H1 (cell line): ENCODE measurements around the gene TUG1. TPM values are rescaled to one million over a fixed set of nuclear protein-coding genes. Genes with fewer than 3 reads are reported as not detected.

Experiments
- CTCF ChIA-PET: fragments of 300-600 bp; sonication (Branson Sonifier 250); formaldehyde crosslinking; loops from one replicate; lab custom pipeline; 2021; ENCODE audit not compliant: partially characterized antibody; lab: Charles Lee
- POLR2A ChIA-PET: fragments of 300-600 bp; sonication (Branson Sonifier 250); formaldehyde crosslinking; loops from one replicate; lab custom pipeline; 2021; ENCODE audit warnings: inconsistent platforms; ENCODE audit not compliant: partially characterized antibody; lab: Charles Lee
- DNase-seq, 2 experiments: peaks; one replicate each; pipeline versions ENCODE4 v3.0.0 to v3.0.0-alpha.2; 2010 to 2022; ENCODE audit warnings: low spot score in 2 of 2, low read depth in 1 of 2, mixed read lengths in 1 of 2
- FAIRE-seq: peaks from 2 replicates; lab custom pipeline; 2011; peaks lifted over from hg19 to GRCh38; lab: Jason Lieb, UNC
- H2AFZ ChIP-seq: 2 replicates; pipeline ENCODE4 v1.8.1; 2012; ENCODE audit warnings: low read length, inconsistent platforms
- H2AK5ac ChIP-seq: 2 replicates; pipeline ENCODE4 v1.6.1; 2013; ENCODE audit warnings: low read depth, low read length
- H2BK120ac ChIP-seq: replicated peaks from 2 replicates; pipeline ENCODE3; 2013; ENCODE audit warnings: low read depth, low read length, inconsistent platforms
- H2BK12ac ChIP-seq: 2 replicates; pipeline ENCODE4 v1.6.1; 2013; ENCODE audit warnings: low read depth, low read length
- H2BK15ac ChIP-seq: 2 replicates; pipeline ENCODE4 v1.6.1; 2013; ENCODE audit warnings: low read length
- H2BK20ac ChIP-seq: 2 replicates; pipeline ENCODE4 v1.6.1; 2013; ENCODE audit warnings: low read length
- H2BK5ac ChIP-seq: 2 replicates; pipeline ENCODE4 v1.6.1; 2013; ENCODE audit warnings: low read depth, low read length
- H3K14ac ChIP-seq: 2 replicates; pipeline ENCODE4 v1.6.1; 2013; ENCODE audit warnings: inconsistent platforms; ENCODE audit not compliant: insufficient read length
- H3K18ac ChIP-seq: 2 replicates; pipeline ENCODE4 v1.6.1; 2013; ENCODE audit warnings: low read length; ENCODE audit errors: extremely low read depth
- H3K23ac ChIP-seq: 2 replicates; pipeline ENCODE4 v1.6.1; 2013; ENCODE audit warnings: inconsistent platforms; ENCODE audit not compliant: insufficient read length
- H3K23me2 ChIP-seq: 2 replicates; pipeline ENCODE4 v1.6.1; 2013; ENCODE audit warnings: low read depth, low read length
- H3K27ac ChIP-seq: 2 replicates; pipeline ENCODE4 v1.6.1; 2011; ENCODE audit warnings: low read depth, low read length, inconsistent platforms
- H3K27me3 ChIP-seq, 4 experiments: replicated peaks in 1 of 4; 1 replicate in 1 of 4; 2 replicates in 3 of 4; pipeline versions ENCODE4 v1.6.1 to v1.8.1; 2011 to 2013; ENCODE audit warnings: low read length in 3 of 4, mild to moderate bottlenecking in 3 of 4, inconsistent platforms in 2 of 4, mixed read lengths in 2 of 4, moderate library complexity in 1 of 4; ENCODE audit not compliant: control insufficient read depth in 3 of 4, insufficient read depth in 3 of 4; ENCODE audit errors: extremely low read depth in 1 of 4
- H3K36me3 ChIP-seq, 4 experiments: 2 replicates each; pipeline versions ENCODE4 v1.6.1 to v1.8.1; 2011 to 2013; ENCODE audit warnings: mild to moderate bottlenecking in 4 of 4, low read length in 3 of 4, moderate library complexity in 2 of 4, control low read depth in 1 of 4, inconsistent platforms in 1 of 4; ENCODE audit not compliant: insufficient read depth in 4 of 4, control insufficient read depth in 2 of 4
- H3K4ac ChIP-seq: replicated peaks from 2 replicates; pipeline ENCODE3; 2013; ENCODE audit warnings: low read length, low read depth, mixed read lengths, inconsistent platforms; ENCODE audit not compliant: insufficient read length
- H3K4me1 ChIP-seq, 4 experiments: replicated peaks in 1 of 4; 1 replicate in 1 of 4; 2 replicates in 3 of 4; pipeline versions ENCODE4 v1.6.1 to v1.8.1; 2011 to 2013; ENCODE audit warnings: low read length in 3 of 4, inconsistent platforms in 2 of 4, mixed read lengths in 1 of 4; ENCODE audit not compliant: insufficient read depth in 4 of 4, control insufficient read depth in 3 of 4
- H3K4me2 ChIP-seq, 2 experiments: 2 replicates each; pipeline versions ENCODE4 v1.6.1 to v1.8.1; 2011 to 2013; ENCODE audit warnings: low read depth in 2 of 2, low read length in 2 of 2, control low read depth in 1 of 2, inconsistent platforms in 1 of 2, mild to moderate bottlenecking in 1 of 2; ENCODE audit not compliant: insufficient read depth in 1 of 2
- H3K4me3 ChIP-seq, 4 experiments: fragments of 200-600, 300-600 bp in 1 of 4; sonication (generic), shearing (Covaris generic), sonication (Bioruptor Twin) in 1 of 4; 2 replicates each; pipeline versions ENCODE4 v1.5.1 to v1.8.1; 2011 to 2016; ENCODE audit warnings: low read length in 4 of 4, low read depth in 3 of 4, control low read depth in 2 of 4, inconsistent platforms in 2 of 4, mild to moderate bottlenecking in 2 of 4, mixed read lengths in 1 of 4, moderate library complexity in 1 of 4; ENCODE audit not compliant: insufficient read depth in 2 of 4; ENCODE audit errors: extremely low read depth in 1 of 4
- H3K56ac ChIP-seq: replicated peaks from 2 replicates; pipeline ENCODE3; 2013; ENCODE audit warnings: low read depth, mild to moderate bottlenecking, mixed read lengths, low read length, inconsistent platforms; ENCODE audit not compliant: insufficient read length
- H3K79me1 ChIP-seq: 2 replicates; pipeline ENCODE4 v1.6.1; 2013; ENCODE audit warnings: low read depth, low read length, control low read depth
- H3K79me2 ChIP-seq, 2 experiments: 2 replicates each; pipeline versions ENCODE4 v1.6.1 to v1.8.1; 2012 to 2013; ENCODE audit warnings: low read length in 2 of 2, mild to moderate bottlenecking in 2 of 2, inconsistent platforms in 1 of 2; ENCODE audit not compliant: insufficient read depth in 2 of 2, control insufficient read depth in 1 of 2
- H3K9ac ChIP-seq, 4 experiments: replicated peaks in 1 of 4; 1 replicate in 1 of 4; 2 replicates in 3 of 4; pipeline versions ENCODE4 v1.6.1 to v1.8.1; 2011 to 2013; ENCODE audit warnings: low read depth in 3 of 4, low read length in 3 of 4, control low read depth in 2 of 4, mild to moderate bottlenecking in 2 of 4, moderate library complexity in 2 of 4, inconsistent platforms in 1 of 4; ENCODE audit errors: extremely low read depth in 1 of 4
- H3K9me3 ChIP-seq, 2 experiments: 2 replicates each; pipeline versions ENCODE4 v1.6.1 to v1.8.1; 2012 to 2013; ENCODE audit warnings: mild to moderate bottlenecking in 2 of 2, moderate library complexity in 2 of 2, control low read depth in 1 of 2, inconsistent platforms in 1 of 2, low read depth in 1 of 2, low read length in 1 of 2, mixed read lengths in 1 of 2; ENCODE audit not compliant: insufficient read depth in 2 of 2
- H4K20me1 ChIP-seq, 2 experiments: replicated peaks in 1 of 2; 2 replicates each; pipeline versions ENCODE3 to v1.8.1; 2011 to 2013; ENCODE audit warnings: inconsistent platforms in 2 of 2, low read length in 2 of 2, mild to moderate bottlenecking in 1 of 2; ENCODE audit not compliant: insufficient read depth in 2 of 2, control insufficient read depth in 1 of 2
- H4K5ac ChIP-seq: 2 replicates; pipeline ENCODE4 v1.6.1; 2013; ENCODE audit warnings: low read length, low read depth, mixed read lengths, inconsistent platforms; ENCODE audit not compliant: insufficient read length
- H4K8ac ChIP-seq: 2 replicates; pipeline ENCODE4 v1.8.0; 2013; ENCODE audit warnings: mild to moderate bottlenecking, moderate library complexity, low read length, inconsistent platforms; ENCODE audit not compliant: insufficient read depth; ENCODE audit errors: extremely low read depth
- H4K91ac ChIP-seq: replicated peaks from 2 replicates; pipeline ENCODE3; 2013; ENCODE audit warnings: low read length, mixed read lengths, inconsistent platforms; ENCODE audit not compliant: insufficient read length
- CEBPB ChIP-seq: IDR thresholded peaks from 2 replicates; pipeline ENCODE4 v1.6.1; 2012; ENCODE audit warnings: low read depth, low read length
- KDM5A ChIP-seq: fragments of 200-600 bp; IDR thresholded peaks from 2 replicates; pipeline ENCODE4 v1.7.1; 2012; ENCODE audit warnings: mild to moderate bottlenecking, low read length, inconsistent platforms, mixed read lengths
- NRF1 ChIP-seq: IDR thresholded peaks from 2 replicates; pipeline ENCODE4 v1.6.1; 2011; ENCODE audit warnings: mild to moderate bottlenecking, low read depth, low read length, improper control_type of control experiment
- RNF2 ChIP-seq: fragments of 200-900, 300-1000 bp; sonication (generic); IDR thresholded peaks from 2 replicates; pipeline ENCODE4 v1.7.1; 2016; ENCODE audit warnings: borderline replicate concordance, low read depth, mild to moderate bottlenecking, antibody characterized with exemption, low read length; ENCODE audit not compliant: poor library complexity, severe bottlenecking; ENCODE audit errors: missing control alignments
- YY1 ChIP-seq: IDR thresholded peaks from 2 replicates; pipeline ENCODE4 v1.6.1; 2011; ENCODE audit warnings: low read depth, mild to moderate bottlenecking, low read length
- WGBS, 2 experiments: shearing (Covaris generic) in 1 of 2; methylation state at CpG; one replicate each; pipeline versions ENCODE4 v1.1.6 to v1.1.7; 2013 to 2015; ENCODE audit warnings: low lambda C conversion rate in 2 of 2, mixed read lengths in 2 of 2, inconsistent platforms in 1 of 2, low coverage in 1 of 2, missing lambda C conversion rate in 1 of 2; ENCODE audit not compliant: insufficient replicate concordance in 2 of 2, insufficient coverage in 1 of 2, insufficient read length in 1 of 2; ENCODE audit errors: extremely low coverage in 1 of 2, missing lambda C conversion rate in 1 of 2; 5-methylcytosine and 5-hydroxymethylcytosine counted together
- long read RNA-seq, 2 experiments: library from RNA in 1 of 2; library from capped mRNA in 1 of 2; stranded (forward); transcript quantifications; one replicate each; pipeline ENCODE4 v2.0.0, GENCODE V29; 2021; ENCODE audit warnings: inconsistent platforms in 1 of 2
- polyA minus RNA-seq, 3 experiments: library from RNA; depleted of rRNA, polyadenylated mRNA; stranded (reverse); fragments of >200 nt; gene quantifications; 1 replicate in 2 of 3; 2 replicates in 1 of 3; pipeline ENCODE4 v1.2.3, GENCODE V29; 2011
- polyA plus RNA-seq, 7 experiments: library from polyadenylated mRNA; depleted of rRNA in 3 of 7; stranded (reverse) in 5 of 7; unstranded in 2 of 7; fragments of >200 nt in 5 of 7; fragments of 200-250 nt in 2 of 7; gene quantifications; 1 replicate in 5 of 7; 2 replicates in 1 of 7; 4 replicates in 1 of 7; pipeline versions ENCODE4 v1.2.1 to v1.2.3, GENCODE V29; 2011 to 2013; ENCODE audit warnings: missing spikeins in 2 of 7, mixed read lengths in 2 of 7
- total RNA-seq: library from RNA; stranded (reverse); fragmentation: NEBNext Ultra II Directional; extraction: Animal tissue kit (Norgen Biotek cat#: 25700); gene quantifications from 2 replicates; pipeline ENCODE4 v1.2.1, GENCODE V29; 2021
- TF ChIP-seq, protein P1 (sequence below), 3 experiments: IDR thresholded peaks; 1 replicate in 2 of 3; 2 replicates in 1 of 3; pipeline versions ENCODE4 v1.5.1 to v1.6.1; 2011; ENCODE audit warnings: low read length in 3 of 3, mild to moderate bottlenecking in 3 of 3, inconsistent platforms in 2 of 3, low read depth in 1 of 3, moderate library complexity in 1 of 3; ENCODE audit not compliant: insufficient read depth in 1 of 3; ENCODE audit errors: control extremely low read depth in 1 of 3

Gene TUG1
- total RNA-seq (106 and 119 TPM in 2 replicates), polyA plus RNA-seq (2011; rRNA removed) (86.0 and 129 TPM in 2 replicates), polyA minus RNA-seq (2011; rRNA and poly(A)+ RNA removed) (142 and 192 TPM in 2 replicates)
- 105 TPM for polyA plus RNA-seq (2011; cell fraction: cytosol; rRNA removed)
- 156 TPM for polyA plus RNA-seq (2011; cell fraction: nucleus; rRNA removed)
- 59.4 to 101 TPM (median 78.8 TPM) in 4 replicates for polyA plus RNA-seq (2012, experiment 1 of 2)
- polyA plus RNA-seq (2012, experiment 2 of 2): 5.0 TPM
- 132 TPM for polyA plus RNA-seq (2013, experiment 1 of 2)
- 133 TPM for polyA plus RNA-seq (2013, experiment 2 of 2)
- polyA minus RNA-seq (2011; cell fraction: cytosol; rRNA and poly(A)+ RNA removed): 62.4 TPM
- polyA minus RNA-seq (2011; cell fraction: nucleus; rRNA and poly(A)+ RNA removed): 137 TPM
- long read RNA-seq, experiment 1, full-length matches to known transcripts: 5 of 54 reads
- long read RNA-seq, experiment 1, partial matches to known transcripts: 0 of 54 reads
- long read RNA-seq, experiment 1, other reads (novel, unspliced or antisense): 49 of 54 reads
- long read RNA-seq, experiment 2, full-length matches to known transcripts: 1 of 3 reads
- long read RNA-seq, experiment 2, partial matches to known transcripts: 0 of 3 reads
- long read RNA-seq, experiment 2, other reads (novel, unspliced or antisense): 2 of 3 reads

DNA sequence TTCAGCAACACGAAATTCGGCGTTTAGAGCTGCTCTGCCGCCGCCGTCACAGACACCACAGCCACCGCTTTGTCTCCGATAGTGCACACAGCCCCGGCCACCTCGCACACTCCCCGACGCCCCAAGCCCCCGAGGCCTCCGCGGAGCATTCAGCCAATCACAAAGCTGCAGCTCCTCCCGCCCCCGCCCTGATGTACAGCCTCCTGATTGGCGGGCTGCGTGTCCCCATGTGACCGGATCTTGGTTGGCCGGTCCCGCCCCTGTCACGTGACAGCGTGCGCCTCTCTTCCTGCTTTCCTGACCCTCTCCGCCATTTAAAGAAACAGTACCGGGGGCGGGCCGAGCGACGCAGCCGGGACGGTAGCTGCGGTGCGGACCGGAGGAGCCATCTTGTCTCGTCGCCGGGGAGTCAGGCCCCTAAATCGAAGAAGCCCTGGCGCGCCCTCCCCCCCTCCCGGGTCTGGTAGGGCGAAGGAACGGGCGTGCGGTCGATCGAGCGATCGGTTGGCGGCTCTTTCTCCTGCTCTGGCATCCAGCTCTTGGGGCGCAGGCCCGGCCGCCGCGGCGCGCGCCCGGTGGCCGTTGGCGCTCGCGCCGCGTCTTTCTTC, at the start of gene TUG1:
TSS of gene TUG1 (plus strand) at position 342 of the 608 bp plus-strand sequence.
- Histone ChIP-seq H2AK5ac (no peak within 1 kb of the TSS), H3K4ac (no peak within 1 kb of the TSS), H3K23ac (peak within 1 kb of the TSS; percentile 35), H3K79me2 (peaks cover 46 to 89% of the 10 kb centered on the region in 2 experiments), H2BK15ac (no peak within 1 kb of the TSS), H3K23me2 (peaks cover 12% of the 10 kb centered on the region), H3K27ac (peak within 1 kb of the TSS; percentile 93), H3K18ac (peak within 1 kb of the TSS; percentile 28), H4K5ac (peak within 1 kb of the TSS; percentile 82), H3K9ac (peak within 1 kb of the TSS; percentile 83 to 95 (median 86)), H3K56ac (peak within 1 kb of the TSS; percentile 65), H3K9me3 (peaks cover 0 to 3% of the 10 kb centered on the region in 2 experiments; a peak in 1 of 4 replicates), H3K4me3 (peak within 1 kb of the TSS; percentile 67 to 84 (median 74)), H3K4me1 (peaks cover 0 to 7% (median 4%) of the 10 kb centered on the region in 4 experiments; a peak in 4 of 7 replicates), H2BK20ac (no peak within 1 kb of the TSS), H4K8ac (peak within 1 kb of the TSS; percentile 98), H2BK120ac (no peak within 1 kb of the TSS), H2BK12ac (peak within 1 kb of the TSS; percentile 31; the same call in 1 of the 2 replicates), H2BK5ac (peak within 1 kb of the TSS; percentile 76), H4K20me1 (peaks cover 22 to 30% of the 10 kb centered on the region in 2 experiments), H4K91ac (no peak within 1 kb of the TSS), H3K4me2 (peak within 1 kb of the TSS; percentile 89 to 97), H3K27me3 (no peaks in the 10 kb centered on the region), H2AFZ (no peak within 1 kb of the TSS), H3K14ac (peak within 1 kb of the TSS; percentile 95), H3K79me1 (peaks cover 15% of the 10 kb centered on the region), H3K36me3 (peaks cover 10 to 40% (median 25%) of the 10 kb centered on the region in 4 experiments; a peak in 7 of 8 replicates)
- ChIA-PET POLR2A (interaction anchor here (0.6 to 9.7 kb wide), 55 partner anchors 9 to 378 kb away, joined by 3 to 220 read pairs (median 5); partner anchors contain the start of genes PATZ1 and SMTN), CTCF (interaction anchor here (0.8 to 4.5 kb wide), 4 partner anchors 9 to 123 kb away, joined by 3 to 38 read pairs (median 6); no protein-coding TSS in a partner anchor)
- FAIRE-seq (no peak), DNase-seq (peak; percentile 93)
- WGBS, 2 experiments: 1% methylated on average over 19 of the region's 67 CpGs; no CpG with 5 or more reads in 1 of the 2 experiments
- TF ChIP-seq NRF1 (no peak), CEBPB (no peak), KDM5A (no peak), RNF2 (no peak), YY1 (peak; percentile 92)
- TF ChIP-seq, protein P1, sequence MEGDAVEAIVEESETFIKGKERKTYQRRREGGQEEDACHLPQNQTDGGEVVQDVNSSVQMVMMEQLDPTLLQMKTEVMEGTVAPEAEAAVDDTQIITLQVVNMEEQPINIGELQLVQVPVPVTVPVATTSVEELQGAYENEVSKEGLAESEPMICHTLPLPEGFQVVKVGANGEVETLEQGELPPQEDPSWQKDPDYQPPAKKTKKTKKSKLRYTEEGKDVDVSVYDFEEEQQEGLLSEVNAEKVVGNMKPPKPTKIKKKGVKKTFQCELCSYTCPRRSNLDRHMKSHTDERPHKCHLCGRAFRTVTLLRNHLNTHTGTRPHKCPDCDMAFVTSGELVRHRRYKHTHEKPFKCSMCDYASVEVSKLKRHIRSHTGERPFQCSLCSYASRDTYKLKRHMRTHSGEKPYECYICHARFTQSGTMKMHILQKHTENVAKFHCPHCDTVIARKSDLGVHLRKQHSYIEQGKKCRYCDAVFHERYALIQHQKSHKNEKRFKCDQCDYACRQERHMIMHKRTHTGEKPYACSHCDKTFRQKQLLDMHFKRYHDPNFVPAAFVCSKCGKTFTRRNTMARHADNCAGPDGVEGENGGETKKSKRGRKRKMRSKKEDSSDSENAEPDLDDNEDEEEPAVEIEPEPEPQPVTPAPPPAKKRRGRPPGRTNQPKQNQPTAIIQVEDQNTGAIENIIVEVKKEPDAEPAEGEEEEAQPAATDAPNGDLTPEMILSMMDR (IDR thresholded peaks at IDR 0.05; ENCODE audit: control extremely low read depth in 1 of 3, insufficient read depth in 1 of 3, low read depth in 1 of 3, low read length in 3 of 3): no peak
